Measurements from ENCODE around the gene TRMT6.

GRCh38 chr20:5971203-5971602, 20.9 kb upstream of the TRMT6 start:
- TF ChIP-seq, protein P1, sequence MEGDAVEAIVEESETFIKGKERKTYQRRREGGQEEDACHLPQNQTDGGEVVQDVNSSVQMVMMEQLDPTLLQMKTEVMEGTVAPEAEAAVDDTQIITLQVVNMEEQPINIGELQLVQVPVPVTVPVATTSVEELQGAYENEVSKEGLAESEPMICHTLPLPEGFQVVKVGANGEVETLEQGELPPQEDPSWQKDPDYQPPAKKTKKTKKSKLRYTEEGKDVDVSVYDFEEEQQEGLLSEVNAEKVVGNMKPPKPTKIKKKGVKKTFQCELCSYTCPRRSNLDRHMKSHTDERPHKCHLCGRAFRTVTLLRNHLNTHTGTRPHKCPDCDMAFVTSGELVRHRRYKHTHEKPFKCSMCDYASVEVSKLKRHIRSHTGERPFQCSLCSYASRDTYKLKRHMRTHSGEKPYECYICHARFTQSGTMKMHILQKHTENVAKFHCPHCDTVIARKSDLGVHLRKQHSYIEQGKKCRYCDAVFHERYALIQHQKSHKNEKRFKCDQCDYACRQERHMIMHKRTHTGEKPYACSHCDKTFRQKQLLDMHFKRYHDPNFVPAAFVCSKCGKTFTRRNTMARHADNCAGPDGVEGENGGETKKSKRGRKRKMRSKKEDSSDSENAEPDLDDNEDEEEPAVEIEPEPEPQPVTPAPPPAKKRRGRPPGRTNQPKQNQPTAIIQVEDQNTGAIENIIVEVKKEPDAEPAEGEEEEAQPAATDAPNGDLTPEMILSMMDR (conservative IDR thresholded peaks at IDR 0.05 in 1 of 2, IDR thresholded peaks at IDR 0.05 in 1 of 2; ENCODE audit: low read depth in 1 of 2, low read length in 2 of 2) = no peak
- no peak for TF ChIP-seq EZH2 (IDR thresholded peaks at IDR 0.05; ENCODE audit: low read length, missing control alignments)

Data from fibroblast of lung (primary cell).